GM12878 (cell line): ENCODE measurements around the gene TRABD2B. TPM values are rescaled to one million over a fixed set of nuclear protein-coding genes. Genes with fewer than 3 reads are reported as not detected.

Experiments
- ATAC-seq: fragments of 200-7000 bp; cut with Tn5 transposase; 3 replicates; pipeline ENCODE4 v1.9.1; 2020; ENCODE audit warnings: mild to moderate bottlenecking, moderate library complexity
- BruUV-seq: library from RNA; stranded (reverse); fragments of 400-500 nt; replicated peaks from 2 replicates; lab custom pipeline; 2021; lab: Mats Ljungman, UMichigan
- CTCF ChIA-PET: fragments of 300-600 bp; sonication (Branson Sonifier 250); formaldehyde crosslinking; extraction: SDS; loops from one replicate; lab custom pipeline; 2021; ENCODE audit warnings: inconsistent platforms; lab: Yijun Ruan, JAX
- POLR2A ChIA-PET: fragments of 350-600 bp; formaldehyde crosslinking; extraction: SDS; loops from one replicate; lab custom pipeline; 2021; ENCODE audit warnings: inconsistent platforms; lab: Charles Lee
- RAD21 ChIA-PET: fragments of 300-600 bp; sonication (Branson Sonifier 250); formaldehyde crosslinking; loops from one replicate; lab custom pipeline; 2023; ENCODE audit warnings: antibody characterized with exemption; ENCODE audit not compliant: unreplicated experiment; lab: Charles Lee
- SMC1A ChIA-PET: fragments of 300-600 bp; sonication (Branson Sonifier 250); formaldehyde crosslinking; loops from one replicate; lab custom pipeline; 2023; ENCODE audit not compliant: unreplicated experiment, uncharacterized antibody; lab: Charles Lee
- DNase-seq: peaks from one replicate; pipeline ENCODE4 v3.0.0-alpha.2; 2011; ENCODE audit warnings: low read depth, low spot score
- FAIRE-seq: peaks from 3 replicates; lab custom pipeline; 2011; peaks lifted over from hg19 to GRCh38; lab: Jason Lieb, UNC
- H2AFZ ChIP-seq: 2 replicates; pipeline ENCODE4 v1.6.0; 2011; ENCODE audit warnings: low read depth, low read length, control low read depth; ENCODE audit not compliant: control insufficient read depth
- H3K27ac ChIP-seq: 2 replicates; pipeline ENCODE4 v1.5.1; 2011; ENCODE audit warnings: control low read depth; ENCODE audit not compliant: control insufficient read depth, insufficient read depth
- H3K27me3 ChIP-seq, 2 experiments: replicated peaks in 1 of 2; 2 replicates each; pipeline versions ENCODE4 v1.6.0 to v1.6.1; 2011; ENCODE audit warnings: low read length in 1 of 2; ENCODE audit not compliant: control insufficient read depth in 2 of 2, insufficient read depth in 2 of 2
- H3K36me3 ChIP-seq, 2 experiments: 2 replicates each; pipeline ENCODE4 v1.5.1; 2011; ENCODE audit warnings: low read length in 1 of 2; ENCODE audit not compliant: control insufficient read depth in 2 of 2, insufficient read depth in 2 of 2
- H3K4me1 ChIP-seq: 2 replicates; pipeline ENCODE4 v1.6.1; 2011; ENCODE audit warnings: mild to moderate bottlenecking, low read length, moderate library complexity, mixed read lengths; ENCODE audit not compliant: control insufficient read depth, insufficient read depth
- H3K4me2 ChIP-seq: 2 replicates; pipeline ENCODE4 v1.6.0; 2011; ENCODE audit warnings: control low read depth; ENCODE audit not compliant: control insufficient read depth, insufficient read depth
- H3K4me3 ChIP-seq: fragments of 200-600 bp; sonication (generic); 2 replicates; pipeline ENCODE4 v1.5.1; 2016
- H3K79me2 ChIP-seq: 2 replicates; pipeline ENCODE4 v1.6.0; 2011; ENCODE audit warnings: low read length; ENCODE audit not compliant: control insufficient read depth, insufficient read depth
- H3K9ac ChIP-seq: 2 replicates; pipeline ENCODE4 v1.8.0; 2011; ENCODE audit warnings: low read length, control low read depth, mixed read lengths; ENCODE audit not compliant: control insufficient read depth, insufficient read depth
- H3K9me3 ChIP-seq: replicated peaks from 3 replicates; pipeline ENCODE4 v1.5.1; 2011; ENCODE audit warnings: mild to moderate bottlenecking, low read length; ENCODE audit not compliant: control insufficient read depth, insufficient read depth
- H4K20me1 ChIP-seq: 2 replicates; pipeline ENCODE4 v1.6.0; 2011; ENCODE audit not compliant: control insufficient read depth, insufficient read depth
- NR2C2 ChIP-seq: IDR thresholded peaks from 2 replicates; pipeline ENCODE4 v1.6.1; 2011; ENCODE audit warnings: borderline replicate concordance, low read depth; ENCODE audit not compliant: control insufficient read depth, insufficient read length
- RAD51 ChIP-seq: fragments of 450-650 bp; IDR thresholded peaks from 2 replicates; pipeline ENCODE4 v1.6.1; 2016; ENCODE audit warnings: moderate library complexity, mild to moderate bottlenecking, inconsistent platforms
- RBBP5 ChIP-seq: fragments of 200-600 bp; sonication (generic); conservative IDR thresholded peaks from 2 replicates; pipeline ENCODE4 v1.6.1; 2016
- RFX5 ChIP-seq: IDR thresholded peaks from 2 replicates; pipeline ENCODE4 v1.6.1; 2011; ENCODE audit warnings: low read depth, low read length, improper control_type of control experiment
- WRNIP1 ChIP-seq: IDR thresholded peaks from 2 replicates; pipeline ENCODE4 v1.6.1; 2011; ENCODE audit warnings: low read depth, low read length, improper control_type of control experiment, borderline replicate concordance
- WGBS: methylation state at CpG from one replicate; pipeline ENCODE4 v1.1.6; 2016; ENCODE audit warnings: low lambda C conversion rate; ENCODE audit not compliant: insufficient replicate concordance, insufficient coverage; ENCODE audit errors: missing lambda C conversion rate; 5-methylcytosine and 5-hydroxymethylcytosine counted together
- in situ Hi-C: fragments of 300-500 bp; cut with MboI; formaldehyde crosslinking; loops from 9 replicates; pipeline ENCODE4 v1.14.3; 2018; ENCODE audit warnings: mixed read lengths
- intact Hi-C: fragments of 100-400 bp; cut with micrococcal nuclease; formaldehyde crosslinking; loops from one replicate; pipeline ENCODE4 v1.14.2; 2022; ENCODE audit not compliant: unreplicated experiment
- polyA plus RNA-seq, 11 experiments: library from polyadenylated mRNA; depleted of rRNA in 4 of 11; unstranded in 6 of 11; stranded (reverse) in 5 of 11; fragments of >200 nt; fragmentation: Nextera tagmentation in 4 of 11; fragmentation: Illumina TruSeq in 1 of 11; extraction: Ambion mirVana in 4 of 11; extraction: Trizol in 1 of 11; gene quantifications; 1 replicate in 1 of 11; 2 replicates in 10 of 11; pipeline versions ENCODE4 v1.2.1 to v1.2.3, GENCODE V29; 2011 to 2016; ENCODE audit warnings: inconsistent platforms in 2 of 11, missing spikeins in 2 of 11, low read depth in 1 of 11
- total RNA-seq, 4 experiments: library from RNA; depleted of rRNA in 3 of 4; stranded (reverse); fragments of >200 nt in 3 of 4; fragmentation: Illumina TruSeq in 1 of 4; extraction: Trizol in 1 of 4; gene quantifications; 2 replicates each; pipeline versions ENCODE4 v1.2.1 to v1.2.3, GENCODE V29; 2013 to 2021
- TF ChIP-seq, protein P1 (sequence below): fragments of 450-650 bp; IDR thresholded peaks from 2 replicates; pipeline ENCODE4 v1.6.1; 2017; ENCODE audit warnings: mild to moderate bottlenecking, low read depth, inconsistent platforms; ENCODE audit not compliant: poor library complexity, severe bottlenecking

Gene TRABD2B
- total and polyA plus RNA-seq, 10 of the 15 experiments (the other 5 are each of a cell fraction or from before 2014, with no cell fraction given) = not detected

- WGBS = 30% methylated on average over 6 of the region's 6 CpGs
- Histone ChIP-seq H3K27me3 (no peaks in the 10 kb centered on the region; a peak in 1 of 4 replicates), H3K79me2 (no peaks in the 10 kb centered on the region), H3K4me3 (no peak overlapping the region), H3K9me3 (no peaks in the 10 kb centered on the region), H2AFZ (no peak overlapping the region), H4K20me1 (no peaks in the 10 kb centered on the region), H3K9ac (no peak overlapping the region), H3K36me3 (no peaks in the 10 kb centered on the region), H3K4me2 (no peak overlapping the region), H3K27ac (no peak overlapping the region), H3K4me1 (no peaks in the 10 kb centered on the region)
- ChIA-PET RAD21 (no interaction called here), CTCF (interaction anchor here (0.9 kb wide), 1 partner anchor 9 kb away, joined by 3 read pairs; no protein-coding TSS in a partner anchor), SMC1A (no interaction called here), POLR2A (no interaction called here)
- TF ChIP-seq WRNIP1 (no peak), NR2C2 (no peak), RFX5 (no peak), RBBP5 (no peak), RAD51 (no peak)
- TF ChIP-seq, protein P1, sequence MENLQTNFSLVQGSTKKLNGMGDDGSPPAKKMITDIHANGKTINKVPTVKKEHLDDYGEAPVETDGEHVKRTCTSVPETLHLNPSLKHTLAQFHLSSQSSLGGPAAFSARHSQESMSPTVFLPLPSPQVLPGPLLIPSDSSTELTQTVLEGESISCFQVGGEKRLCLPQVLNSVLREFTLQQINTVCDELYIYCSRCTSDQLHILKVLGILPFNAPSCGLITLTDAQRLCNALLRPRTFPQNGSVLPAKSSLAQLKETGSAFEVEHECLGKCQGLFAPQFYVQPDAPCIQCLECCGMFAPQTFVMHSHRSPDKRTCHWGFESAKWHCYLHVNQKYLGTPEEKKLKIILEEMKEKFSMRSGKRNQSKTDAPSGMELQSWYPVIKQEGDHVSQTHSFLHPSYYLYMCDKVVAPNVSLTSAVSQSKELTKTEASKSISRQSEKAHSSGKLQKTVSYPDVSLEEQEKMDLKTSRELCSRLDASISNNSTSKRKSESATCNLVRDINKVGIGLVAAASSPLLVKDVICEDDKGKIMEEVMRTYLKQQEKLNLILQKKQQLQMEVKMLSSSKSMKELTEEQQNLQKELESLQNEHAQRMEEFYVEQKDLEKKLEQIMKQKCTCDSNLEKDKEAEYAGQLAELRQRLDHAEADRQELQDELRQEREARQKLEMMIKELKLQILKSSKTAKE = no peak
- intact Hi-C loops (no loop called here), in situ Hi-C loops (no loop called here)
- DNase-seq (no peak), FAIRE-seq (no peak), ATAC-seq (no peak)
- no TSS peak for BruUV-seq
Observed at GRCh38 chr1:48003741-48004531, 6.8 kb upstream of the TRABD2B start.
